OCI-LY7 (cell line): Measurements from ENCODE around the gene AQP12B. TPM values are rescaled to one million over a fixed set of nuclear protein-coding genes. Genes with fewer than 3 reads are reported as not detected.

Experiments
- BruUV-seq: library from RNA; stranded (reverse); fragments of 400-500 nt; replicated peaks from 2 replicates; lab custom pipeline; 2021; lab: Mats Ljungman, UMichigan
- CTCF ChIA-PET: fragments of 300-600 bp; sonication (Branson Sonifier 250); formaldehyde crosslinking; loops from one replicate; lab custom pipeline; 2022; ENCODE audit warnings: antibody characterized with exemption; ENCODE audit not compliant: unreplicated experiment; lab: Charles Lee
- POLR2A ChIA-PET: fragments of 300-600 bp; sonication (Branson Sonifier 250); formaldehyde crosslinking; loops from one replicate; lab custom pipeline; 2022; ENCODE audit warnings: antibody characterized with exemption; lab: Charles Lee
- DNase-seq: peaks from one replicate; pipeline ENCODE4 v3.0.0-alpha.2; 2015; ENCODE audit warnings: low spot score
- H2AFZ ChIP-seq: fragments of 200-600 bp; sonication (generic), shearing (Covaris generic); 2 replicates; pipeline ENCODE4 v1.6.1; 2014; ENCODE audit warnings: mild to moderate bottlenecking, antibody characterized with exemption, low read length, moderate library complexity
- H3K27ac ChIP-seq: fragments of 200-600 bp; sonication (generic); 2 replicates; pipeline ENCODE4 v1.5.1; 2014; ENCODE audit warnings: mixed run types, low read depth, mild to moderate bottlenecking, moderate library complexity, low read length, inconsistent platforms; ENCODE audit not compliant: poor library complexity, severe bottlenecking
- H3K36me3 ChIP-seq: fragments of 200-600 bp; sonication (generic); 2 replicates; pipeline ENCODE4 v1.6.1; 2014; ENCODE audit warnings: mild to moderate bottlenecking, antibody characterized with exemption, low read length, moderate library complexity, mixed read lengths; ENCODE audit not compliant: insufficient read depth
- H3K4me1 ChIP-seq: fragments of 200-600 bp; sonication (generic); 2 replicates; pipeline ENCODE4 v1.5.1; 2014; ENCODE audit warnings: mild to moderate bottlenecking, low read length; ENCODE audit not compliant: insufficient read depth, poor library complexity, severe bottlenecking
- H3K4me2 ChIP-seq: fragments of 200-600 bp; sonication (generic); 2 replicates; pipeline ENCODE4 v1.6.1; 2014; ENCODE audit warnings: mild to moderate bottlenecking, low read length
- H3K4me3 ChIP-seq: fragments of 200-600 bp; sonication (generic); 2 replicates; pipeline ENCODE4 v1.5.1; 2014; ENCODE audit warnings: mild to moderate bottlenecking, low read depth, low read length; ENCODE audit not compliant: poor library complexity, severe bottlenecking
- H3K79me2 ChIP-seq: fragments of 200-600 bp; sonication (generic); 2 replicates; pipeline ENCODE4 v1.6.1; 2016; ENCODE audit warnings: low read depth, mild to moderate bottlenecking, low read length, moderate library complexity, mixed read lengths; ENCODE audit not compliant: insufficient read depth
- H3K9me2 ChIP-seq: fragments of 200-600 bp; sonication (generic); 2 replicates; pipeline ENCODE4 v1.6.1; 2016; ENCODE audit warnings: mild to moderate bottlenecking, low read length, mixed read lengths; ENCODE audit not compliant: insufficient read depth
- H3K9me3 ChIP-seq: fragments of 200-600 bp; sonication (generic); 2 replicates; pipeline ENCODE4 v1.6.1; 2014; ENCODE audit warnings: mild to moderate bottlenecking, mixed run types, low read length, mixed read lengths
- H4K20me1 ChIP-seq: fragments of 200-600 bp; sonication (generic); 2 replicates; pipeline ENCODE4 v1.6.1; 2014; ENCODE audit warnings: mild to moderate bottlenecking, antibody characterized with exemption, low read length, moderate library complexity, mixed read lengths; ENCODE audit not compliant: insufficient read depth
- CTCF ChIP-seq: fragments of 200-600 bp; sonication (generic); conservative IDR thresholded peaks from 2 replicates; pipeline ENCODE4 v1.5.1; 2014; ENCODE audit warnings: mild to moderate bottlenecking, antibody characterized with exemption, low read length, moderate library complexity, mixed read lengths
- EZH2phosphoT487 ChIP-seq: fragments of 200-600 bp; sonication (generic); IDR thresholded peaks from 2 replicates; pipeline ENCODE4 v1.6.1; 2018; ENCODE audit warnings: low read depth, borderline replicate concordance, mild to moderate bottlenecking, mixed run types, antibody characterized with exemption, low read length, moderate library complexity, mixed read lengths
- intact Hi-C: fragments of 100-400 bp; cut with micrococcal nuclease; formaldehyde crosslinking; loops from one replicate; pipeline ENCODE4 v1.10.0; 2022; ENCODE audit not compliant: unreplicated experiment
- total RNA-seq, 2 experiments: library from RNA; depleted of rRNA in 1 of 2; stranded (reverse); fragments of >200 nt in 1 of 2; shearing (Covaris generic) in 1 of 2; gene quantifications; 2 replicates each; pipeline ENCODE4 v1.2.3, GENCODE V29; 2014 to 2022

Gene AQP12B
- total RNA-seq, 2 experiments from 2014 or later: not detected

GRCh38 chr2:240711701-240712100, 29.0 kb upstream of the AQP12B start:
- no peaks in the 10 kb centered on the region for H3K9me3 ChIP-seq
- TF ChIP-seq CTCF (no peak), EZH2phosphoT487 (no peak)
- no peaks in the 10 kb centered on the region for H3K36me3 ChIP-seq
- ChIA-PET CTCF (no interaction called here), POLR2A (no interaction called here)
- H3K27ac ChIP-seq: no peak overlapping the region
- H3K9me2 ChIP-seq: no peaks in the 10 kb centered on the region
- DNase-seq: no peak
- no peak overlapping the region for H3K4me2 ChIP-seq
- H2AFZ ChIP-seq: no peak overlapping the region
- intact Hi-C loops: no loop called here
- no peaks in the 10 kb centered on the region for H4K20me1 ChIP-seq
- BruUV-seq: no TSS peak
- no peaks in the 10 kb centered on the region for H3K79me2 ChIP-seq
- H3K4me3 ChIP-seq: no peak overlapping the region
- H3K4me1 ChIP-seq: no peaks in the 10 kb centered on the region

DNA sequence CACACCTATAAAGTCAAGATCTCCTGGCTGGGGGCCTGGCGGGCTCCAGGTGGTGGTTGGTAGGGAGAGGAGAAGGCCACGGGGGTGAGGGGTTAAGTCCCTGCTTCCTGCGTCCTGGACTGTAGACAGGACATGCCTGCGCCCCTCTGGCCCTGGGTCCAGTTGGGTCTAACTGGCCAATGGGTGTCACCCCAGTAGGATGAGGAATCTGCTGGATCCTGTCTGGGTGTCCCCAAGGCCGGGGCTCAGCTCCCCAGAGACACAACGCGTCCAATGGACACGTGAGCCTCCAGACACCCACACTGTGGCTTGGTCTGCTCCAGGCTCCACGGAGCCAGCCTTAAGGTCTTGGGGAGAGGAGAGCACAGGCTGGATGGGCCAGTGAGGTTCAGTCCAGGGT, 28.6 kb upstream of the AQP12B start:
- no peaks in the 10 kb centered on the region for H3K9me3 ChIP-seq
- H4K20me1 ChIP-seq: no peaks in the 10 kb centered on the region
- no peaks in the 10 kb centered on the region for H3K36me3 ChIP-seq
- H2AFZ ChIP-seq: no peak overlapping the region
- no peak overlapping the region for H3K4me3 ChIP-seq
- no peaks in the 10 kb centered on the region for H3K4me1 ChIP-seq
- intact Hi-C loops: no loop called here
- H3K79me2 ChIP-seq: no peaks in the 10 kb centered on the region
- ChIA-PET POLR2A (no interaction called here), CTCF (no interaction called here)
- BruUV-seq: no TSS peak
- no peak overlapping the region for H3K4me2 ChIP-seq
- TF ChIP-seq EZH2phosphoT487 (no peak), CTCF (no peak)
- no peak overlapping the region for H3K27ac ChIP-seq
- no peaks in the 10 kb centered on the region for H3K9me2 ChIP-seq
- no peak for DNase-seq

DNA sequence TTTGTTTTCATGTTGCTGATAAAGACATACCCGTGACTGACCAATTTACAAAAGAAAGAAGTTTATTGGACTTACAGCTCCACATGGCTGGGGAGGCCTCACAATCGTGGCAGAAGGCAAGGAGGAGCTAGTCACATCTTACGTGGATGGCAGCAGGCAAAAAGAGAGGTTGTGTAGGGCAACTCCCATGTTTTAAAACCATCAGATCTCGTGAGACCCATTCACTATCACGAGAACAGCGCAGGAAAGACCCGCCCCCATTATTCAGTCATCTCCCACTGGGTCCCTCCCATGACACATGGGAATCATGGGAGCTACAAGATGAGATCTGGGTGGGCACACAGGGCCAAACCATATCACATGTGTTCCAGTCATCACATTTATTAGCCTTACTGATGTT, 25.8 kb upstream of the AQP12B start:
- Histone ChIP-seq H3K4me3 (no peak overlapping the region), H4K20me1 (no peaks in the 10 kb centered on the region), H3K79me2 (no peaks in the 10 kb centered on the region), H3K36me3 (no peaks in the 10 kb centered on the region), H3K9me2 (no peaks in the 10 kb centered on the region), H3K4me2 (no peak overlapping the region), H3K4me1 (no peaks in the 10 kb centered on the region), H3K9me3 (no peaks in the 10 kb centered on the region), H3K27ac (no peak overlapping the region), H2AFZ (no peak overlapping the region)
- no peak for DNase-seq
- ChIA-PET CTCF (interaction anchor here (1.0 kb wide), 1 partner anchor 194 kb away, joined by 3 read pairs; no protein-coding TSS in a partner anchor), POLR2A (no interaction called here)
- no peak for TF ChIP-seq CTCF
- TF ChIP-seq EZH2phosphoT487: no peak
- BruUV-seq: no TSS peak
- intact Hi-C loops: no loop called here
